ENCODE data around the gene CDH15. TPM values are rescaled to one million over a fixed set of nuclear protein-coding genes. Genes with fewer than 3 reads are reported as not detected.
A peak's percentile ranks its signal among the peaks of the same experiment; 100 is the strongest.

CDH15 gene
- total RNA-seq, 3 donors from 2014 or later = not detected

DNA sequence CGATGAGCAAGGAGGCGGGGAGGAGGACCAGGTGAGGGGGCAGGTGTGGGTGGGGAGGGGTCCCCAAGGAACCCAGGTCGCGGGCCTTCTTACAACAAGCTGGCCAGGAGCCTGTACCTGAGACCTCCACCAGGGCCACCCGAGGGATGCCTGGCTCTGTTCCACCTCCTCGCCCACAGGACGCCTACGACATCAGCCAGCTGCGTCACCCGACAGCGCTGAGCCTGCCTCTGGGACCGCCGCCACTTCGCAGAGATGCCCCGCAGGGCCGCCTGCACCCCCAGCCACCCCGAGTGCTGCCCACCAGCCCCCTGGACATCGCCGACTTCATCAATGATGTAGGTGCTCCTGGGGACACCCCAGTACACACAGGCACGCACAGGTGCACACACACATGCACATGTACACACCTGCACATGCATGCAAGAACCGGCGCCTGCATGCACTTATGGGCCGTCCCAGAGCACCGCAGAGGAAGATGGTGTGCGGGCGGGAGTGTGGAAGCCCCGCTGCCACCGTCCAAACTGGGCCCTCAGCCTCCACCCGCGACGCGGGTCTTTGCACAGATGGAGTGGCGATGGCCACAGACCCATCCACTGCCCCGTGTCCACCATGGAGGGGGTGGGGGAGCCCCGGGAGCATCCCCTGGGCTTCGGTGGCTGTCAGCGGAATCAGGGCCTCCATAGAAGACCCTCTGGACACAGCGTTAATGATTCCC is 22.2 kb downstream of the CDH15 start:
- peaks cover 2 to 21% of the 10 kb centered on the region in 2 donors for H3K27me3 ChIP-seq
- peaks cover 0 to 4% of the 10 kb centered on the region in 2 donors for H3K4me1 ChIP-seq
- no peak overlapping the region for H3K27ac ChIP-seq
- H3K9me3 ChIP-seq = no peaks in the 10 kb centered on the region
- H3K4me3 ChIP-seq = peak overlapping the region in 2 of 3 donors; percentile 13 to 42
- no peak for DNase-seq (ENCODE audit: low spot score in 2 of 2)
- TF ChIP-seq, protein P1, sequence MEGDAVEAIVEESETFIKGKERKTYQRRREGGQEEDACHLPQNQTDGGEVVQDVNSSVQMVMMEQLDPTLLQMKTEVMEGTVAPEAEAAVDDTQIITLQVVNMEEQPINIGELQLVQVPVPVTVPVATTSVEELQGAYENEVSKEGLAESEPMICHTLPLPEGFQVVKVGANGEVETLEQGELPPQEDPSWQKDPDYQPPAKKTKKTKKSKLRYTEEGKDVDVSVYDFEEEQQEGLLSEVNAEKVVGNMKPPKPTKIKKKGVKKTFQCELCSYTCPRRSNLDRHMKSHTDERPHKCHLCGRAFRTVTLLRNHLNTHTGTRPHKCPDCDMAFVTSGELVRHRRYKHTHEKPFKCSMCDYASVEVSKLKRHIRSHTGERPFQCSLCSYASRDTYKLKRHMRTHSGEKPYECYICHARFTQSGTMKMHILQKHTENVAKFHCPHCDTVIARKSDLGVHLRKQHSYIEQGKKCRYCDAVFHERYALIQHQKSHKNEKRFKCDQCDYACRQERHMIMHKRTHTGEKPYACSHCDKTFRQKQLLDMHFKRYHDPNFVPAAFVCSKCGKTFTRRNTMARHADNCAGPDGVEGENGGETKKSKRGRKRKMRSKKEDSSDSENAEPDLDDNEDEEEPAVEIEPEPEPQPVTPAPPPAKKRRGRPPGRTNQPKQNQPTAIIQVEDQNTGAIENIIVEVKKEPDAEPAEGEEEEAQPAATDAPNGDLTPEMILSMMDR (IDR thresholded peaks at IDR 0.05) = no peak
- TF ChIP-seq POLR2AphosphoS5 (IDR thresholded peaks at IDR 0.05) (no peak), POLR2A (IDR thresholded peaks at IDR 0.05) (no peak)
- no peaks in the 10 kb centered on the region for H3K36me3 ChIP-seq
- intact Hi-C loops (cut with DNase I; ENCODE audit: low total_unique reads) = no loop called here

DNA sequence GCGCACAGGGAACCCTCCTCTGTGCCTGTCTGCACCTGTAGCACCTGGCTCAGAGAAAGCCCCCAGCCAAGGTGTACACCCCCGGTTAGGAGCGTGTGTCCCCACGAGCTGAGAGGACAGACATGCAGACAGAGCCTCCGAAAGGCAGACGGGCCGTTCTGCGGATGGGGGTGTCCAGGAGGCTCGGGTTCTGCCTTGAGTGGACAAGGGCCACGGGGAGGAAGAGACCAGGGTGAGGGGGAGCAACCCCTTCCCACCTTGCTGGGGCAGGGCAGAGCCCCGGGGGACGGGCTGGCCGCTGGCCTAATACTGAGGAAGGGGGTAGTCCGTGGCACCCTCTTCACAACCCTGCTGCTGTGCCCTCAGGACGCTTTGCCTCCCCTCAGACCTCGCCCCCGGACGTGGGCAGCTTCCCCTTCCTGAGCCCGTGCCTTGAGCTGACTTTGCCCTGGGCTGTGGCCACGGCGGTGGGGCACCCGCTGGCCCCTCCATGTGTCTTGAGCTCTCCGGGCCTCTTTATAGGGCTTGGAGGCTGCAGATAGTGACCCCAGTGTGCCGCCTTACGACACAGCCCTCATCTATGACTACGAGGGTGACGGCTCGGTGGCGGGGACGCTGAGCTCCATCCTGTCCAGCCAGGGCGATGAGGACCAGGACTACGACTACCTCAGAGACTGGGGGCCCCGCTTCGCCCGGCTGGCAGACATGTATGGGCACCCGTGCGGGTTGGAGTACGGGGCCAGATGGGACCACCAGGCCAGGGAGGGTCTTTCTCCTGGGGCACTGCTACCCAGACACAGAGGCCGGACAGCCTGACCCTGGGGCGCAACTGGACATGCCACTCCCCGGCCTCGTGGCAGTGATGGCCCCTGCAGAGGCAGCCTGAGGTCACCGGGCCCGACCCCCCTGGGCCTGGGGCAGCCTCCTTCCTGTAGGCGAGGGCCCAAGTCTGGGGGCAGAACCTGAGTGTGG is 23.1 kb downstream of the CDH15 start:
- Histone ChIP-seq H3K27ac (no peak overlapping the region), H3K36me3 (no peaks in the 10 kb centered on the region), H3K9me3 (no peaks in the 10 kb centered on the region), H3K27me3 (peaks cover 2 to 30% of the 10 kb centered on the region in 2 donors), H3K4me3 (no peak overlapping the region), H3K4me1 (peaks cover 0 to 4% of the 10 kb centered on the region in 2 donors)
- intact Hi-C loops (cut with DNase I; ENCODE audit: low total_unique reads) = no loop called here
- DNase-seq (ENCODE audit: low spot score in 2 of 2) = no peak
- TF ChIP-seq POLR2AphosphoS5 (IDR thresholded peaks at IDR 0.05) = no peak
- no peak for TF ChIP-seq POLR2A (IDR thresholded peaks at IDR 0.05)
- TF ChIP-seq, protein P1 (IDR thresholded peaks at IDR 0.05) = no peak

DNA sequence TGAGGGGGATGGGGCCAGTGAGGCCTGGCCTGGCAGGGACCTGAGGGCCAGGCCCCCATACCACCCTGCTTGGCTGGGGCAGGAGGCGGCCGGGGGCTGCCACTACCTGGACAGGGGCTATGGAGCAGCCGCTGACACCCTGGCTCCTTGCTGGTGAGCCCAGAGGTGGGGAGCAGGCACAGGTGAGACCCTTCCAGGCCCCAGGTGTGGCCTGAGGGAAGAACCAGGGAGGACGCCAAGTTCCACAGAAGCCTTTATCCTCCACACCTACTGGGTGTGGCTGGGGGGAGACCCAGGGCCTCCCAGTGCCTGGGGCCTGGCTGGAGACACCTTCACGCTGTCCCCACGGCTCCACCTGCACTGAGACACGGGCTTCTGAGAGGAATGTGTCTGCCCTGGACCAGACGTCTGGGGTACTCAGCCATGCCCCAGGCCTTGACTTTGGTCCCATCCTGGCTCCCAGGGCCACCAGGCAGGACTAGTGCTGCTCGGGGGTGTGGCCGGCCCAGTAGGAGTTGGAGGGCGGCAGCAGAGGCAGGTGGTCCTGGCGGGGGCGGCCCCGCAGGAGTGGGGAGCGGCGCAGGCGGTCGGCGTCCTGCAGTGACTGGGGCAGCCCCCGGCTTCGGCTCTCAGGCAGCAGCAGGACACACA is 24.1 kb downstream of the CDH15 start:
- peaks cover 0 to 4% of the 10 kb centered on the region in 2 donors for H3K4me1 ChIP-seq
- no peak overlapping the region for H3K27ac ChIP-seq
- peaks cover 6 to 40% of the 10 kb centered on the region in 2 donors for H3K27me3 ChIP-seq
- no peak overlapping the region for H3K4me3 ChIP-seq
- TF ChIP-seq POLR2A (IDR thresholded peaks at IDR 0.05) = no peak
- TF ChIP-seq, protein P1 (IDR thresholded peaks at IDR 0.05) = no peak
- TF ChIP-seq POLR2AphosphoS5 (IDR thresholded peaks at IDR 0.05) = no peak
- no peak for DNase-seq (ENCODE audit: low spot score in 2 of 2)
- no peaks in the 10 kb centered on the region for H3K9me3 ChIP-seq
- H3K36me3 ChIP-seq = no peaks in the 10 kb centered on the region
- intact Hi-C loops (cut with DNase I; ENCODE audit: low total_unique reads) = no loop called here

DNA sequence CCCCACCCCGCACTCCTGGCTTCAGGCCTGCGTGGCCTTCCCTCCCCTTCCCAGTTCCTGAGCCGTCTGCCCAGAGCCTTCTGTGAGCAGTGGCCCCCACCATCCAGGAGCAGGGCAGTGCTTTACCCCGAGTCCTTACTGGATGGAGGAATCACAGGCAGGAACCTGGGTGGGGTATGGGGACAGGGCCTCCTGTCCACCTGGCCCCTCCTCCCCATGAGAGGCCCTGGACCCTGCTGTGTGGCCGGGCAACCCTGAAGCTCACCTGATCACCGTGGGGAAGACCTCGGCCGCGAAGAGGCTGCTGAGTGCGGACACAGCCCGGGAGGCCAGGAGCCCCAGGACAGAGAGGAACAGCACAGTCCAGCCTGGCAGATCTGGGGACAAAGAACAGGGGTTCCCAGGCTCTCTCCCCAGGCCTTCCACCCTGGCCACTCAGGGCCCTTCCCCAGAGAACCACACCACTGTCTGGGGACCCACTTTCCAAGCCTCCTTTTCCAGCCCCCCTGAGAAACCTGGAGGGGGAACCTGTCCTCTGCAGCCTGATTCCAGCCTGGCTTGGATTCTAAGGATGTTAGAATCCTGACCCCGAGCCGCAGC is 25.6 kb downstream of the CDH15 start:
- peaks cover 0 to 11% of the 10 kb centered on the region in 2 donors for H3K4me1 ChIP-seq
- DNase-seq (ENCODE audit: low spot score in 2 of 2) = no peak
- TF ChIP-seq POLR2A (IDR thresholded peaks at IDR 0.05) (no peak), POLR2AphosphoS5 (IDR thresholded peaks at IDR 0.05) (no peak)
- TF ChIP-seq, protein P1 (IDR thresholded peaks at IDR 0.05) = no peak
- intact Hi-C loops (cut with DNase I; ENCODE audit: low total_unique reads) = no loop called here
- H3K27me3 ChIP-seq = peaks cover 6 to 37% of the 10 kb centered on the region in 2 donors
- no peak overlapping the region for H3K27ac ChIP-seq
- no peak overlapping the region for H3K4me3 ChIP-seq
- H3K36me3 ChIP-seq = no peaks in the 10 kb centered on the region
- no peaks in the 10 kb centered on the region for H3K9me3 ChIP-seq
